Brain pericyte (primary cell): Measurements from ENCODE around the gene GSTM1.
"Not testable (repeated sequence)": the region's sequence is repeated elsewhere in the genome, so short reads cannot be mapped to it uniquely, and the experiment has no call there.

Experiments
- DNase-seq: peaks from one replicate; pipeline ENCODE4 v3.0.0-alpha.2; 2012; ENCODE audit warnings: low read depth, low spot score

The GSTM1 gene

GRCh38 chr1:109697066-109697465 lies 9.4 kb downstream of the GSTM1 start:
- no peak for DNase-seq

GRCh38 chr1:109697861-109698260 lies 10.2 kb downstream of the GSTM1 start:
- DNase-seq = not testable (repeated sequence)

GRCh38 chr1:109702940-109703339 lies 15.3 kb downstream of the GSTM1 start:
- DNase-seq = not testable (repeated sequence)

- DNase-seq = no peak
These were observed 16.6 kb downstream of the GSTM1 start for GRCh38 chr1:109704173-109704572.

DNA sequence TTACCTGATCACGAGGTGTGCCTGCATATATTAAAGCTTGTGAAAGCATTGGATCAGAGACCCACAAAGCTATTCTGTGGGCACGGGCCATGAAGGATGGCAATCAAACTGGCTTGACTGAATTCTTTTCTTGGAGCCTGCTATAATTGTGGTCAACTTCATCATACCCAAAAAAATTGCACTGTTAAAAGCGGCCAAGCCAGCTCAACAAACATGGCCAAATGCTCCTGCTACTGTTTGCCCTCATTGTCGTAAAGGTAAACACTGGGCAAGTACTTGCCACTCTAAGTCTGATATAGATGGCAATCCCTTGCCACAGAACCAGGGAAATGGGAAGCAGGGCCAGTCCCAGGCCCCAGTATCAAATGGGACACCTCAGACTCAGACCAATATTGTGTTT lies 17.8 kb downstream of the GSTM1 start:
- no peak for DNase-seq

- DNase-seq = not testable (repeated sequence)
These were observed 21.3 kb downstream of the GSTM1 start for GRCh38 chr1:109708949-109709348.

DNA sequence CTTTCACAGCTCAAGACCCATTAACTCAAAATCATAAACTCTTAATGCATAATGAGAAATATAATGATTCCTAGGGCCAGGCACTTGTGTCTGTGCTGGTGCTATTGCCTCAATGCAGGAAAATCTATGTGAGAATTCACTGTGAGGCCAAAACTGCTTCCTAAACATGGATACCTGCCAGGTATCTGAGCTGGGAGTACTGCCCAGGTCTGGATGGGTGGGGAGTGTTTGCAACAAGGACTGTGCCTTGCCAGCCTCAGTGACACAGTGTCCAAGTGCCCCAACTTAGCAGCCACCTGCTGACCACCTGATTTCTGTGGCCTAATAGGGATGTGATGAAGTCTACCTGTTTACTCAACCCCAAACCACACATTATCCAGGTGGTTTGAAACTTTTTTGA lies 22.2 kb downstream of the GSTM1 start:
- not testable (repeated sequence) for DNase-seq

- not testable (repeated sequence) for DNase-seq
These were observed 24.1 kb downstream of the GSTM1 start, which contains the start of gene GSTM5 for GRCh38 chr1:109711593-109712320. Gene GSTM5, plus strand, starts transcription at chr1:109712251. Its CDS starts 62 bp downstream, at chr1:109712313.

GRCh38 chr1:109712321-109712864 lies 24.8 kb downstream of the GSTM1 start:
- no peak for DNase-seq

- DNase-seq = no peak
These were observed 26.0 kb downstream of the GSTM1 start for GRCh38 chr1:109713636-109714035.

DNA sequence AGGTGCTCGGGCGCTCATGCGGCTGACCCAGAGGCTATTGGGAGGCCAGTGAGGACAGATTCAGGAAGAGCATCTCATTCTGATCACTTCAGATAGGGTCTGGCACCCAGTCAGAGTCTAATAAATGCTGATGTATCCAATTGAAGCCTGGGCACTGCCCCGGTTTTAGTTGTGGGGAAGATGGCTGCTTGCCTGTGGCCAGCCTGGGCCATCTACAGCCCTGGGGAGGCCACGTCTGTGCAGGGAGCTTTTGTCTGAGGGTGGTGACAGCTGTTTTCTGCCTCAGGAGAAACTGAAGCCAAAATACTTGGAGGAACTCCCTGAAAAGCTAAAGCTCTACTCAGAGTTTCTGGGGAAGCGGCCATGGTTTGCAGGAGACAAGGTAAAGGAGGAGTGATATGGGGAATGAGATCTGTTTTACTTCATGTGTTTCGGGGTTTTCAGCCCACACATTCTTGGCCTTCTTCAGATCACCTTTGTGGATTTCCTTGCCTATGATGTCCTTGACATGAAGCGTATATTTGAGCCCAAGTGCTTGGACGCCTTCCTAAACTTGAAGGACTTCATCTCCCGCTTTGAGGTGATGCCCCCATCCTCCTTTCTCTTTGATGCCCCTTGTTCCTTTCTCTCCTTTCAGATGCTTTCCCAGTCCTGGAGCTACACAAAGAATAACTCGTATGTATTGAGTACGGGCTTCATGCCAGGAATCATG lies 27.2 kb downstream of the GSTM1 start:
- no peak for DNase-seq

GRCh38 chr1:109716121-109716520 lies 28.5 kb downstream of the GSTM1 start:
- no peak for DNase-seq

DNA sequence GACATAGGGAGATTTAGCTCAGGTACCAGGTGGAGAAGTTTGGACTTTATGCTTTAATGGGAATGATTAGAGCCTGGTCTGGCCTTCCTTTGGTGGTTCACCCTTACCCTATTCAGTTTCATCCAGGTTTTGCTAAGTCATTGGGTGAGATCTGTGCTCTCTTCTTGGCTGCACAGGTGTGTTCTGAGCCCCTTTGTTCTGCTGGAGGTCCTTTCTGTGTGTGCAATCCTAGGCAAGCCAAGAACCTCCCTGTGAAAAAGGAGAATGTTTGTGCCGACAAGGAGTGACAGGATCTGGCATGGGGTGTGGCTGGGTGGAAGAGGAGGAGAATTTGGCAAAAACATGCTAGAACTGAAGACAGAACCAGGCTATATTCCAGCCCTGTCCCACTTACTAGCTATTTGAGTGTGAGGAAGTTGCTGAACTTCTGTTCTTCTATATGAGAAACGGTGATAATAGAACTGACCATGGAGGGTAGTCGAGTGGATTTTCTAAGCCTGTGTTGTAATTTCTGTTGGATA lies 29.0 kb downstream of the GSTM1 start:
- no peak for DNase-seq

- DNase-seq = no peak
These were observed 30.1 kb downstream of the GSTM1 start for GRCh38 chr1:109717729-109718128.

DNA sequence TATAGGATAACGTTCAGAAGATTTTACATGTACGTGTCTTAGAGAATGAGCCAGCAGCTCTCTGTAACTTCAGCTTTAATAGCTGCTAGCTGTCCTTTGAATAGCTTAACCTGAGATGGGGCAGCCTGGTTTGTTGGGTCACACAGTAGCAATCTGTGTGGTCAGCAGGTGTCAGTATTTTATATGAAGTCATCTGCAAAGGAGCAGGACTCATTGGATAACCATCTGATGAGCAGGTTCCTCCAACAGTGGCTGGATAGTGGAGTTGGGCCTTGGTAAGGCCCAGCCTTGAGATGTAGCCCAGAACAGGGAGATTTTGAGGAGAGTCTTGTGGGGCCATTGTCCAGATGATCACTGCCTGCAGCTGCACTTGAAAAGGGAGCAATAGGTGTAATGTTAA lies 30.9 kb downstream of the GSTM1 start:
- DNase-seq = no peak

- no peak for DNase-seq
These were observed 31.8 kb downstream of the GSTM1 start for GRCh38 chr1:109719337-109719837.

DNA sequence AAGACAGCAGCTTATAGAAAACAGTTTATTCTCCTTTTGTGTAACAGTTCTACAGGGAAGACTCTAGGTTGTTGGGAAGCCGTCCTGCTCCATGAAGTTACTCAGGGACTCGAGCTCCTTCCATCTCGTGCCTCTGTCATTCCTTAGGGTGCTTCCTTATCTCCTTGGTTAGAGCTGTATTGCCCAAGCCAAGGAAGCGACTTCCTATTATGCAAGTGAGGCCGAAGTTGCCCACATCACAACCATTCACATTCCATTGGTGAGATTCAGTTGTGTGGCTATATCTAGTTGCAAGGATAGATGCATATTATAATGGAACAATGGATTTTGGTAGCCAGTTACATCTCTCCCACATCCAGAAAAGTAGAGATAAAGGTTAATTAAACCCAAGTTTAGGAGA lies 33.4 kb downstream of the GSTM1 start:
- DNase-seq = no peak

GRCh38 chr1:109721971-109722370 lies 34.4 kb downstream of the GSTM1 start:
- no peak for DNase-seq

DNA sequence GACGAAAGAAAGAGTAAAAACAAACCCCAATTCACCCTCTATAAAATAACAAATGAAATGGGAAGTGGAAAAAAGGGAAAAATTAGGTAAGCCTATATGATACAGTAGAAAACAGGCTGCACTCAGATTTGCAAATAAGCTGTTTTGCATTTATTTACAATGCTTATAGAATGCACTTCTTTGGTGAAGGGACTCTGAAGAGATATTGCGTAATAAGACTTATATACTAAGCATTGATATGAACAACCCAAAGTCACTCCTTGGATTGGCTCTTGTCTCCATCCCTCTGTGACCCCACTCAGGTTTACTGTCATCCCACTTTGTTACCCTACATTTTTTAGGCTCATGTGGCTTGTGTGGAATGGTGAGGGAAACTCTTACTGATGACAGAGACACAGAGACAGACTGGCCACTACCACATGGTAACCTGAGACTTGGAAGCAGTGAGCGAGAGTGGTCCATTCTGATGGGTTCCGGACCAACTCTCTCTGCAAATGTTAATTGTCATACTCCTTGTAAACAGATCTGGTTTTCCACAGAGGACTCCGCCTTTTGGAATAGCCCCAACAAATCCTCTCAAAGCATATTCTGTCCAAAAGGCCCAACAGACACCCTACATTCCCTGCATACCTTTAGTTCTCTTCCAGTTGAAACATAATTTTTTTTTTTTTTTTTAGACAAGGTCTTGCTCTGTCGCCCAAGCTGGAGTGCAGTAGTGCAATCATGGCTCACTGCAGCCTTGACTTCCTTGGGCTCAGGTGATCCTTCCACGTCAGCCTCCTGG lies 35.5 kb downstream of the GSTM1 start:
- DNase-seq = no peak

DNA sequence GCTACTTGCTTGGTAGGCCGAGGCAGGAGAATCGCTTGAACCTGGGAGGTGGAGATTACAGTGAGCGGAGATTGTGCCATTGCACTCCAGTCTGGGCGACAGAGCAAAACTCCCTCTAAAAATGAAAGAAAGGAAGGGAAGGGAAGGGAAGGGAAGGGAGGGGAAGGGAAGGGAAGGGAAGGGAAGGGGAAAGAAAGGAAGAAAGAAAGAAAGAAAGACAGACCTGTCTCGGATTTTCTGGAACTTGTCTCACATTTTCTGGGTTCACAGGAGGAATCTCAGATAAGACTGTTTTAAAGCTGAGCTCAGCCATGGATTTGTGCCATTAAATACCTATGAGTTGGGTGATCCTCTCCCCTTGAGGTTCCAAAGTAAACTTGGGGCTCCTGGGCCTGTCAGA lies 37.3 kb downstream of the GSTM1 start:
- DNase-seq = no peak

DNA sequence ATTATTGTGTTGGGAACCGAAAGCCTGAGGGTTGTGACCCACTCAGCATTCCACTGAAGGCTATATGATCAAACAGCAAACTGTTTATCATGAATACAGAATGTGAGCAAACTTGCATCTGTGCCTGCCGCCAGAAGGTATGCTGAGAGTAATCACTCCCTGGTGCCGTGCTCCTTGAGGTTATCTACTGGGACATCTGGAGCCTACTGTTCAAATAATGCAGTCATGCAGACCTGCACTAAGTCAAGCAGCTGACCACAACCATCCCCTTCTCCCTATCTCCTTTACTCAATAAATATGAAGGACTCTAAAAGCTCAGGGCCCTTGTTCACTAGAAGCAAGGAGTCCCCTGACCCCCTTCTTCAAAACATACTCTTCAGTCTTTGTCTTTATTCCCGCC lies 37.9 kb downstream of the GSTM1 start:
- no peak for DNase-seq

- DNase-seq = no peak
These were observed 38.4 kb downstream of the GSTM1 start for GRCh38 chr1:109726007-109726406.
